Measurements from ENCODE around the gene LSM7.

- TF ChIP-seq POLR2A (IDR thresholded peaks at IDR 0.05) (no peak), CTCF (IDR thresholded peaks at IDR 0.05) (no peak)
Measured at GRCh38 chr19:2353159-2353886, 24.9 kb upstream of the LSM7 start.

Data from breast epithelium (tissue), 3 donors.